SK-N-SH (cell line): ENCODE results near the gene BCAS3.

Experiments
- EP300 ChIP-seq, 2 experiments: IDR thresholded peaks; 2 replicates each; pipeline versions ENCODE4 v1.4.0 to v1.6.1; 2012; ENCODE audit warnings: borderline replicate concordance in 1 of 2, low read depth in 1 of 2, low read length in 1 of 2
- FOXJ3 ChIP-seq: sonication (generic); formaldehyde crosslinking; IDR thresholded peaks from 2 replicates; pipeline ENCODE4 v1.5.1; 2020; ENCODE audit warnings: mild to moderate bottlenecking, missing genetic modification reagents
- MEF2A ChIP-seq: IDR thresholded peaks from 2 replicates; pipeline ENCODE4 v1.4.0; 2012; ENCODE audit warnings: low read depth, borderline replicate concordance
- MXI1 ChIP-seq: IDR thresholded peaks from 2 replicates; pipeline ENCODE4 v1.6.1; 2012; ENCODE audit warnings: mild to moderate bottlenecking, low read depth, low read length, improper control_type of control experiment
- NRF1 ChIP-seq: IDR thresholded peaks from 2 replicates; pipeline ENCODE4 v1.6.1; 2012; ENCODE audit warnings: low read depth, mild to moderate bottlenecking, low read length
- POLR2AphosphoS5 ChIP-seq: IDR thresholded peaks from 2 replicates; pipeline ENCODE4 v1.6.1; 2012; ENCODE audit warnings: low read depth, low read length
- RAD21 ChIP-seq: IDR thresholded peaks from 2 replicates; pipeline ENCODE4 v1.6.1; 2012; ENCODE audit warnings: mild to moderate bottlenecking, low read length
- RFX5 ChIP-seq: IDR thresholded peaks from 2 replicates; pipeline ENCODE4 v1.6.1; 2012; ENCODE audit warnings: mild to moderate bottlenecking, improper control_type of control experiment, low read length
- SIN3A ChIP-seq: IDR thresholded peaks from 2 replicates; pipeline ENCODE4 v1.6.1; 2012; ENCODE audit warnings: low read depth, mild to moderate bottlenecking, low read length, moderate library complexity, borderline replicate concordance
- YY1 ChIP-seq: IDR thresholded peaks from 2 replicates; pipeline ENCODE4 v1.4.0; 2012; ENCODE audit warnings: low read depth, mild to moderate bottlenecking
- TF ChIP-seq, protein P1 (sequence below): fragments of 200-600 bp; sonication (generic); IDR thresholded peaks from 2 replicates; pipeline ENCODE4 v1.6.1; 2017; ENCODE audit warnings: antibody characterized with exemption, mild to moderate bottlenecking, moderate library complexity
- TF ChIP-seq, protein P2 (sequence below): IDR thresholded peaks from 2 replicates; pipeline ENCODE4 v1.6.1; 2012; ENCODE audit warnings: mild to moderate bottlenecking, low read depth, low read length, moderate library complexity
- TF ChIP-seq, protein P3 (sequence below): IDR thresholded peaks from 2 replicates; pipeline ENCODE4 v1.4.0; 2012; ENCODE audit warnings: low read depth

DNA sequence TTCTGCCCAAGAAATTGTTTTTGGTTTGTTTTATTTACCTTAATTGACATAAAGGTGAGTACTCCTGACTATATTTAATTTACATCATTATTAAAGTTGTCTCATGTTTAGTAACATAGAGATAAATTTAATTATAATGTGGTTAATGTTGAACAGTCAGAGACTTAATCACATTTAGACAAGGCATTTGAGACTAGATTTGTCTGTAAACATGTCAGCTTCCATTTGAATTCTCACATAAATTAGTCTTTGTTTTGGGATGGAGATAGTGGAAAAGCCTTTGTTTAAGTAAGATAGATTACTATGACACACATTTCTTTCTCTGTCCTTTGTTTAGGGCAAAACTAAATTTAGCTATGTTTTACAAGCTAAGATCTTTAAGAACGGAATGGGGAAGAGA, 18.5 kb upstream of the BCAS3 start:
- TF ChIP-seq NRF1 (no peak), POLR2AphosphoS5 (no peak), SIN3A (no peak), EP300 (IDR thresholded peaks at IDR 0.05; ENCODE audit: borderline replicate concordance in 1 of 2, low read depth in 1 of 2, low read length in 1 of 2) (peak in 1 of 2 experiments; percentile 33; a peak in 1 of 4 replicates), FOXJ3 (CRISPR knock-in tag) (no peak), MEF2A (no peak), RAD21 (no peak), MXI1 (no peak), YY1 (no peak), RFX5 (no peak)
- TF ChIP-seq, protein P1, sequence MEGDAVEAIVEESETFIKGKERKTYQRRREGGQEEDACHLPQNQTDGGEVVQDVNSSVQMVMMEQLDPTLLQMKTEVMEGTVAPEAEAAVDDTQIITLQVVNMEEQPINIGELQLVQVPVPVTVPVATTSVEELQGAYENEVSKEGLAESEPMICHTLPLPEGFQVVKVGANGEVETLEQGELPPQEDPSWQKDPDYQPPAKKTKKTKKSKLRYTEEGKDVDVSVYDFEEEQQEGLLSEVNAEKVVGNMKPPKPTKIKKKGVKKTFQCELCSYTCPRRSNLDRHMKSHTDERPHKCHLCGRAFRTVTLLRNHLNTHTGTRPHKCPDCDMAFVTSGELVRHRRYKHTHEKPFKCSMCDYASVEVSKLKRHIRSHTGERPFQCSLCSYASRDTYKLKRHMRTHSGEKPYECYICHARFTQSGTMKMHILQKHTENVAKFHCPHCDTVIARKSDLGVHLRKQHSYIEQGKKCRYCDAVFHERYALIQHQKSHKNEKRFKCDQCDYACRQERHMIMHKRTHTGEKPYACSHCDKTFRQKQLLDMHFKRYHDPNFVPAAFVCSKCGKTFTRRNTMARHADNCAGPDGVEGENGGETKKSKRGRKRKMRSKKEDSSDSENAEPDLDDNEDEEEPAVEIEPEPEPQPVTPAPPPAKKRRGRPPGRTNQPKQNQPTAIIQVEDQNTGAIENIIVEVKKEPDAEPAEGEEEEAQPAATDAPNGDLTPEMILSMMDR, result no peak
- TF ChIP-seq, protein P2, sequence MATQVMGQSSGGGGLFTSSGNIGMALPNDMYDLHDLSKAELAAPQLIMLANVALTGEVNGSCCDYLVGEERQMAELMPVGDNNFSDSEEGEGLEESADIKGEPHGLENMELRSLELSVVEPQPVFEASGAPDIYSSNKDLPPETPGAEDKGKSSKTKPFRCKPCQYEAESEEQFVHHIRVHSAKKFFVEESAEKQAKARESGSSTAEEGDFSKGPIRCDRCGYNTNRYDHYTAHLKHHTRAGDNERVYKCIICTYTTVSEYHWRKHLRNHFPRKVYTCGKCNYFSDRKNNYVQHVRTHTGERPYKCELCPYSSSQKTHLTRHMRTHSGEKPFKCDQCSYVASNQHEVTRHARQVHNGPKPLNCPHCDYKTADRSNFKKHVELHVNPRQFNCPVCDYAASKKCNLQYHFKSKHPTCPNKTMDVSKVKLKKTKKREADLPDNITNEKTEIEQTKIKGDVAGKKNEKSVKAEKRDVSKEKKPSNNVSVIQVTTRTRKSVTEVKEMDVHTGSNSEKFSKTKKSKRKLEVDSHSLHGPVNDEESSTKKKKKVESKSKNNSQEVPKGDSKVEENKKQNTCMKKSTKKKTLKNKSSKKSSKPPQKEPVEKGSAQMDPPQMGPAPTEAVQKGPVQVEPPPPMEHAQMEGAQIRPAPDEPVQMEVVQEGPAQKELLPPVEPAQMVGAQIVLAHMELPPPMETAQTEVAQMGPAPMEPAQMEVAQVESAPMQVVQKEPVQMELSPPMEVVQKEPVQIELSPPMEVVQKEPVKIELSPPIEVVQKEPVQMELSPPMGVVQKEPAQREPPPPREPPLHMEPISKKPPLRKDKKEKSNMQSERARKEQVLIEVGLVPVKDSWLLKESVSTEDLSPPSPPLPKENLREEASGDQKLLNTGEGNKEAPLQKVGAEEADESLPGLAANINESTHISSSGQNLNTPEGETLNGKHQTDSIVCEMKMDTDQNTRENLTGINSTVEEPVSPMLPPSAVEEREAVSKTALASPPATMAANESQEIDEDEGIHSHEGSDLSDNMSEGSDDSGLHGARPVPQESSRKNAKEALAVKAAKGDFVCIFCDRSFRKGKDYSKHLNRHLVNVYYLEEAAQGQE, result no peak
- TF ChIP-seq, protein P3, sequence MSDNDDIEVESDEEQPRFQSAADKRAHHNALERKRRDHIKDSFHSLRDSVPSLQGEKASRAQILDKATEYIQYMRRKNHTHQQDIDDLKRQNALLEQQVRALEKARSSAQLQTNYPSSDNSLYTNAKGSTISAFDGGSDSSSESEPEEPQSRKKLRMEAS, result no peak
